HuH-7.5 (cell line): Measurements from ENCODE around the gene ATP5PB.

Experiments used
- DNase-seq: peaks from one replicate; pipeline ENCODE4 v3.0.0; 2011; ENCODE audit warnings: low spot score

ATP5PB gene, protein sequence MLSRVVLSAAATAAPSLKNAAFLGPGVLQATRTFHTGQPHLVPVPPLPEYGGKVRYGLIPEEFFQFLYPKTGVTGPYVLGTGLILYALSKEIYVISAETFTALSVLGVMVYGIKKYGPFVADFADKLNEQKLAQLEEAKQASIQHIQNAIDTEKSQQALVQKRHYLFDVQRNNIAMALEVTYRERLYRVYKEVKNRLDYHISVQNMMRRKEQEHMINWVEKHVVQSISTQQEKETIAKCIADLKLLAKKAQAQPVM

DNA sequence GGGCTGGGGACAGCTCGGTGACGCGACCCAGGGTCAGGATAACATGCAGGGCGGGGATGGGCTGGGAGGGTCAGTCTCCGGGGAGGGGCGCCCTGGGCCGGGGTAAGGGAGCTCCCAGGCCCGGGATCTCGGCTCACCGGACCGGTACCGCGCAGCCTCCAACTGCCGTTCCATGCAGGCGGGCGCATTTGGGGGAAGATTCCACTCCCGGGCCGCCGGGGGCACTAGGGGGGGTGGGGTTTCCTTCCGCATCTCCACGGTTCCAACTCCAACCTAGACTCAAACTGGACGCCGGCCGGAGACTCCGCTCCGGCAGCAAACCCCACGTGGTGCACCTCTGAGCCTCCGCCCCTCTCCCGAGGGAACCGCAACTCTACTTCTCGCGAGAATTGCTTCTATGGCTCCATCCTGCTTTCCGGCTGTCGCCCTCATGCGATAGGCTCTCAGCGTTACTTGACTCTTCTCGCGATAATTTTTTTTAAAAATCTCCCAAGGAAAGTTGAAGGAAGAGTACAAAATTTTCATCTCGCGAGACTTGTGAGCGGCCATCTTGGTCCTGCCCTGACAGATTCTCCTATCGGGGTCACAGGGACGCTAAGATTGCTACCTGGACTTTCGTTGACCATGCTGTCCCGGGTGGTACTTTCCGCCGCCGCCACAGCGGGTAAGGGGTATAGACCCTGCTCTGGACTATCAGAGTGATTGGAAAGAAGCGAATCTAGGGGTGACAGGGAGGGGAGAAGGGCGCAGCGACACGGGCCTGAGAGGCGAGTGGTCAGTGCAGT, at the start of gene ATP5PB, which contains the start of gene WDR77:
Gene ATP5PB (plus strand): TSS at position 547 of the 785 bp plus-strand sequence. CDS start 78 bp downstream, at position 625.
Gene WDR77 (minus strand): TSS at position 339 of the 785 bp plus-strand sequence. CDS start 87 bp downstream, at position 252.
- DNase-seq = peak; percentile 78

DNA sequence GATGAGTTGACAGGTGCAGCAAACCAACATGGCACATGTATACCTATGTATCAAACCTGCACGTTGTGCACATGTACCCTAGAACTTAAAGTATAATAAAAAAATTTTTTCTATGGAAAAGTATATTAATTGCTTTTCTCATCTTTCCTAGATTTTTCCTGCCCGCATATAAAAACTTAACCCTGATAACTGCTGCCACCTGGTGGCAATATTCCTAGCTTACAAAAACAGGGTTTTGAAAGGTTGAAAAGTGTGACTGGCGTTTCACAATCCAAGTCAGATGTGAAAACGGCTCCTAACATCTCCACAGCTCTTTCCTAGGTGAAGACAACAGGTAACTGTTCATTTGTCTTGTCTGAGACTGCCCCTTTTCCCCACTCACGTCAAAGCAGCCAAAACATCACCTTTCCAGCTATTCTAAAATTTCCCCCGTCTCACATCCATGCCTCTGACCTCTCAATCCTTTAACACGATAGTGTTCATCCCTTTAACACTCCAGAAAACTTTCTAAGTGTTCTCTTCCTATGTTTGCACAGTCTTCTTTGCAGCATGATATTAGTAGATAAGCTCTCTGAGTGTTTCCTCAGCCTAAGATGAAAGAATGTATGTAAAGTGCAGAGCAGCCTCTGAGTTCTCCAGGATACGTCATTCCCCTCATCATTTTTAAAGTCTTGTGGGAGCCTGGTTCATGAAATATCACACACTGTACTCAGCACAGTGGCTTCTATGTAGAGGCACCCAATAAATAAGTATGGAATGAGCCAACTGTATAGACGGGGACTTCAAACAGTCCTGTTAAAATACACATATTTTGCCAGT, 49.3 kb upstream of the ATP5PB start:
- no peak for DNase-seq

GRCh38 chr1:111402083-111402482, 47.2 kb upstream of the ATP5PB start:
- DNase-seq = no peak

- no peak for DNase-seq
These were observed 44.7 kb upstream of the ATP5PB start for GRCh38 chr1:111404588-111404987.

DNA sequence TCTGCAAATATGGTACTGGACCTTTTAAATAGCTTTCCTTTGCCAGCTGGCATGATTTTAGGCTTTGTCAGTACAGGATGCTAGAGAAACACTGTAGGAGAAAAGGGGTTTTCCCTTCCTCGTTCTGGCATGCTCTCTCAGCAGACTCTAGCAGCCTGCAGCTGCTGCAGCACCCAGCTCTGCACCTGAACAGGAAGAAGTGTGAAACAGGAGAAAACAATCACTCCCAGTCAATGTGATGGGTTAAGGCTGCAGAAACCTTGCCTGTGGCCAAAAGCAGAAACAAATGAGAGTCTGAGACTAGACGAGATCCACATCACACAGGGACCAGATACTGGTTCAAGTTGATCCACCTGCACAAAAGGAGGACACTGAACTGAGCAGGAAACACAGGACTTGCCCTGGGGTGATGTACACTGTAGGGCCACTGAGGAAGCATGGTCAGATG, 42.9 kb upstream of the ATP5PB start:
- no peak for DNase-seq

DNA sequence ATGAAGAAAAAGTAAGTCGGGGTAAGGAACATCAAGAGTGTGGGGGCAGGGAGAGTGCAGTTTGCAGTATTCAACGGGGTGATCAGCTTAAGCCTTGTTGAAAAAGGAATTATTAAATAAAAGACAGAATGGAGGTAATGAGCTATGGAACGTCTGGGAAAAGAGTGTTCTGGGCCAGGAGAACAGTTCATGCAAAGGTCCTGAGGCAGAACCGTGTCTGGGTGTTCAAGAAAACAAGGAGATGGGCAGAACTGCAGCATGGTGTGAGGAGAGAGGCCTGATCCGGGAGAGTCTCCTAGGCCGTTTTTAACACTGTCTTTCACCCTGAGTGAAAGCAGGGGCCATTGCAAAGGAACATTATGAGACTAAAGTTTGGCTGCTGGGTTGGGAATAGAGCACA, 42.0 kb upstream of the ATP5PB start:
- DNase-seq = no peak

DNA sequence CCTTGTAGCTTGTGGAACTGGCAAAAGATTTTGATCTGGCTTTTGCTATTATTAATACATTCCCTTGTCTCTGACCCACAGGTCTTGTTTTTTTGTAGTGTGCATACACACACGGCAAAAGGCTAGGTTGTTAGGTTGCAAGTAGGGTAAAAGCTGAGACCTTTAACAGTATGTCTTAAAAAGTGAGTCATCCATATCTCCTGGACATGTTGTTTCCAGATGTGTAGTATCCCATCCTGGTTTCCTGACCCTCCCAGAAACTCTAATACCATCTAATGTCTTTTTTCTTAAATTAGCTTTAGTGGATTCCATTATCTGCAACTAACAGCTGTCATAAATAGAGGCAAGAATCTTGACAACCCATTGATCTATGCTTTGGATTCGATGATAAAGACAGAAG, 36.4 kb upstream of the ATP5PB start:
- DNase-seq = no peak

GRCh38 chr1:111414756-111415155, 34.5 kb upstream of the ATP5PB start:
- no peak for DNase-seq

GRCh38 chr1:111415461-111415860, 33.8 kb upstream of the ATP5PB start:
- DNase-seq = no peak

GRCh38 chr1:111417755-111418154, 31.5 kb upstream of the ATP5PB start:
- peak; percentile 60 for DNase-seq

DNA sequence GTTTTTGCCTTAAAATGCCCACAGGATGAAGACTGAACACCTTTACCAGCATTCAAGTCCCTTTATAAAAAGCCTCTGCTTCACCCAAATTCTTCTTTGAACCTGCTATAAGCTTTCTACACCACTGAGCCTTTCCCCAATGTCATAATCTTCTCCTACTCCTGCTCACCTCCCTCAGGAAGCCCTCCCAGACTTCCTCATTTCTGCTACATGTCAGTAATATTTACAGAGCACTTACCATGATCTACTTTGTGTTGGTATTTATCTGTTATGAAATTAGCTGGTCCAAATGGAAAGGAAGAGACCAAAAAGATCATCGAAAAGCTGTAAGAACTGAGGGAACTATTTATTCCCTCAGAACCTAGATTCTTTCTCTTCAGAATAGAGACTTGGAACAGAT, 30.2 kb upstream of the ATP5PB start:
- DNase-seq = no peak

DNA sequence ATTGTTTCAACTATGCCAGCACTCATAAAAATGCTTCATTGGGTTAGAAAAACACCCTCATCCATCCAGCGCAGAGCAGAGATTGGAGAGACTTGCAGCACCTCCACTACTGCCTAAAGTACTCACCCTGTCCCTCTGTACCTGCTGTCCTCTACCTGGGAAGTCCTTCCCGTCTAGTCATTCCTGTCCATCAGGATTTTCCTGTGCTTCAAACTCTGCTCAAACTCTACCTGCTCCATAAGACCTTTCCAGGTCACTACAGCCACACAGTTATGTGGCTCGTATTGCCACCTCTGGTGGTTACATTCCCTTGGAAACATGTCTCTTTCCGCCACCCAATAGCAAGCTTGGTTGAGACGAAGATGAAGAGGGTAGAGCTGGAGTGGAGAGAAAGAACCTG, 28.9 kb upstream of the ATP5PB start:
- DNase-seq = no peak

GRCh38 chr1:111422546-111423391, 26.5 kb upstream of the ATP5PB start:
- peak; percentile 33 for DNase-seq

DNA sequence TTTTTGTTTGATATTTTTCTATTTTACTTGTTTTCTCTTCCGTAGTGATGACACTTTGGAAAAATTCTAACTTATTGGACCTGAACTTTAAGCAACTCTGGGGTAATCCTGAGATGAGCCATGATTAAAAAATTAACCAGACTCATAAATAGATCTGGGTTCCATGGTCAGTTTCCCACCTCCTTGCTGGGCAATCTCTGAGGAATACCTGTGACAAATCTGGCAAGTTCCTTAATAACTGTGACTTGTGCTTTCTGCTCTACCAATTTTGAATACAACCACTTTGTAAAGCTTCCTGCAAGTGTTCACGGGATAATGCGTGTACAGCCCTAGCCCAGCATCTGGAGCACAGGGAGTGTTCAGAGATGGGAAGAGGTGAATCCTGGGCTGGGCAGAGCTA, 25.0 kb upstream of the ATP5PB start:
- DNase-seq = no peak

DNA sequence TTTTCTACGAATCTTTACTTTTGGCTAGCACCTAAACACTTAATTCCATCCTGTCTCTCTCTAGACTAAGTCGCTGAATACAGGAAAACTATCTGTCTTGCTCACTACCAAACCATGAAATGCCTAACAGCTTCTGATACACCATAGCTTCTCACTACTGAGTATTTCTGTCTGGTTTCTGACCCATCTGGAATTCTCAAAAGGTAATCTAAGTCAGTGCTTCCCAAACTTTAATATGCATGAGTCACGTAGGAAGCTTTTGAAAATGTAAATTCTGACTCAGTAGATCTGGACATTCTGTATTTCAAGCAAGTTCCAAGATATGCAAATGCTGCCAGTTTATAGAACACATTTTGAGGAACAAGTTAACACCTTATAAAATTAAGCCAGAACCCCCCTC, 12.5 kb upstream of the ATP5PB start:
- no peak for DNase-seq

GRCh38 chr1:111439461-111440351, 9.6 kb upstream of the ATP5PB start:
- no peak for DNase-seq

DNA sequence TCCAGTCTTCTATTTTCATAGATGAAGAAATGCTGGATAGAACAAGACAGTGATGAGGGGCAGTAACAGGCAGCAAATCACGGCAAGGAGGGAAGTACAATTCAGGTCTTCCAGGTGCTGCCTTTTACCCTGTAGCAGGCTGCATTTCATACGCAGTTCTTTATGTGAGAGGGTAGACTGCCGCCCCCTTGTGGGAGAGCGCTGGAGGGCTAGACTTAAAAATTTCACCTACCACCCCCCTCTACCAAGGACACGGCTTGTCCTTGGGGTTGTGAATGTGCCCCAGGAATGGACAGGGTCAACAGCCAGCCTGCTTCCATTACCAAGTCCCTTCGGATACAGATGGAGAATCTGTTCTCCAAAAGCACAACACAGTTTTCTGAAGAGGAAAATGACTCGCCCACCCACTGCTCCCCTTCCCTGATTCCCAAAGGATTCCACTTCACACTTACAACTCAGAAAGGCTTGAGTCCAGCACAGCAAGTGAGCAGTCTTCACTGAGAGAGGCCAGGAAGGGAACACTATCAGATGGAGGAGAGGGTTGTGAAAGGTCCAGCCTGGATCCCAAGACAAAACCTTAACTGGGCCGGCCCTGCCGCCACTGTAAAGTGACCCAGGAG, 7.6 kb upstream of the ATP5PB start:
- DNase-seq = no peak

DNA sequence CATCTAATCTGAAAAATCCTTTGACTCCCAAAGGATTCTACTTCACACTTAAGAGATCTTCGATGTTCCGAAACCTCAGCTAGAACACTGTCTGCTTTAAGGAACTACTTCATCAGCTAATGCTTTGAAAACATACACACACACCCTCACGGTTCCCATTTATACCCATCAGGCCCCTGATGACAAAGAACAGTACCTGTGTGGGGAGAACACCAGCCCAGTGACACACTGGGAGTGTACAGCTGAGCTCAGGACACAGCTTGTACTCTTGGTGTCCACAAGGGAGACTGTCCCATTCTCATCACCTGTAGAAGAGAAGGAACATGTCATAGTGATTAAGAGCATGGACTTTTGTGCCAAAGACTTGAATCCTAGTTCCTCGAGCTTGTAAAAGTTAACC, 6.8 kb upstream of the ATP5PB start:
- no peak for DNase-seq

DNA sequence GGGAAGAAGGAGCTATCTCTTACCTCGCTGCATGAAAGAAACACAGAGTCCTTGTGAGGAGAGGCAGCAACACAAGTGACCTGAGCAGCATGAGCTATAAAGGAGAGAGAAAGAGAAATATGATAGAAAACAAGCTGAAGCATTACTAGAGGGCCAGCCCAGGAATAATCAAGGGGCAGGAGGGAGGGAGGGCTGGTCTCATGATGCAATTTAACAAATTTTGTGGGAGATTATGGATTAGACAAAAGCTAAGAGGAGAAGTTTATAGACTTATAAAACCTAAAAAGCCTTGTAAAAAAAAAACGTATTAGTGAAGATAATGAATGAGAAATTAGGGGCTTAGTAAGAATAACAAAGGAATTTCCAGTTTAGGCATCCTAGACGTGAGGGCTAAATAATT, 5.2 kb upstream of the ATP5PB start:
- no peak for DNase-seq

DNA sequence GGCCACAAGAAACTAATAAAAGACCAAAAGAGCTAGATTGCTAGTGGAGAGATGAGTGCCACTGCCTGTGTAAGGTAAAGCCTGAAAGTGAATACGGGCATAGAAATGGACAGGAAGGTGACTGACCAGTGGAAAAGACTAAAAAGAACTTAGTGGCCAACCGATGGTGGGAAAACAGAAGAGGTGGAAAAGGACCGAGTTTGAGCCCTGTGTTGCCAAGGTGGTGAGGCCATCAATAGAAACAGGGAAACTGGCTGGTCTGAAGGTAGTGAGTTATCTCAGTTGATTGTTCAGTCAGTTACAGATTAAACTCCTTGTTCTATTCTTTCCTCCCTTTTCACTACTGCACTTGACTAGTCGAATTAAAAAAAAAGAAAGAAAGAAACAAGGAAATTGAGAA, 2.7 kb upstream of the ATP5PB start:
- no peak for DNase-seq
